ENCODE results near the gene NUP62.

- TF ChIP-seq JUND (IDR thresholded peaks at IDR 0.05) (no peak), ELF1 (IDR thresholded peaks at IDR 0.05; ENCODE audit: borderline replicate concordance, low read depth) (no peak), ZBTB33 (IDR thresholded peaks at IDR 0.05; ENCODE audit: extremely low read depth, insufficient replicate concordance, low read length) (no peak)
Observed at GRCh38 chr19:49875177-49875576, 54.1 kb downstream of the NUP62 start.
